DND-41 (cell line): ENCODE results near the gene TMEM223.

ENCODE experiments used
- ATAC-seq: fragments of 200-7000 bp; cut with Tn5 transposase; 3 replicates; pipeline ENCODE4 v1.9.1; 2021; ENCODE audit warnings: low read depth; ENCODE audit not compliant: insufficient read depth
- DNase-seq: peaks from one replicate; pipeline ENCODE4 v3.0.0-alpha.2; 2020
- H2AFZ ChIP-seq: 2 replicates; pipeline ENCODE4 v1.6.0; 2012; ENCODE audit warnings: low read depth, low read length
- H3K27ac ChIP-seq: 2 replicates; pipeline ENCODE4 v1.5.1; 2012; ENCODE audit warnings: low read length, inconsistent platforms
- H3K27me3 ChIP-seq: fragments of 200-600 bp; sonication (generic); 2 replicates; pipeline ENCODE4 v1.6.0; 2012; ENCODE audit warnings: low read length, mild to moderate bottlenecking, inconsistent platforms; ENCODE audit not compliant: insufficient read depth, poor library complexity
- H3K36me3 ChIP-seq: 2 replicates; pipeline ENCODE4 v1.5.1; 2012; ENCODE audit warnings: low read length, inconsistent platforms; ENCODE audit not compliant: insufficient read depth
- H3K4me1 ChIP-seq: 2 replicates; pipeline ENCODE4 v1.5.1; 2012; ENCODE audit warnings: mild to moderate bottlenecking, low read length; ENCODE audit not compliant: insufficient read depth
- H3K4me2 ChIP-seq: 2 replicates; pipeline ENCODE4 v1.6.0; 2012; ENCODE audit warnings: mild to moderate bottlenecking, moderate library complexity, low read length, inconsistent platforms; ENCODE audit not compliant: insufficient read depth
- H3K4me3 ChIP-seq, 2 experiments: fragments of 200-600 bp in 1 of 2; shearing (Covaris generic) in 1 of 2; 2 replicates each; pipeline ENCODE4 v1.5.1; 2012 to 2016; ENCODE audit warnings: inconsistent platforms in 2 of 2, low read length in 2 of 2, mild to moderate bottlenecking in 2 of 2, low read depth in 1 of 2, moderate library complexity in 1 of 2
- H3K79me2 ChIP-seq: 2 replicates; pipeline ENCODE4 v1.6.0; 2012; ENCODE audit warnings: low read length, inconsistent platforms; ENCODE audit not compliant: insufficient read depth
- H3K9ac ChIP-seq: 2 replicates; pipeline ENCODE4 v1.6.0; 2012; ENCODE audit warnings: low read depth, mild to moderate bottlenecking, inconsistent platforms, low read length, moderate library complexity
- H3K9me3 ChIP-seq: 2 replicates; pipeline ENCODE4 v1.5.1; 2012; ENCODE audit warnings: low read length, moderate library complexity, mild to moderate bottlenecking, inconsistent platforms; ENCODE audit not compliant: insufficient read depth, severe bottlenecking
- H4K20me1 ChIP-seq: 2 replicates; pipeline ENCODE4 v1.6.0; 2012; ENCODE audit warnings: low read length; ENCODE audit not compliant: insufficient read depth
- EZH2 ChIP-seq: IDR thresholded peaks from 3 replicates; pipeline ENCODE4 v1.6.1; 2012; ENCODE audit warnings: borderline replicate concordance, low read depth, mild to moderate bottlenecking, moderate library complexity, low read length, inconsistent platforms; ENCODE audit not compliant: severe bottlenecking
- TF ChIP-seq, protein P1 (sequence below): IDR thresholded peaks from 2 replicates; pipeline ENCODE4 v1.5.1; 2012; ENCODE audit warnings: borderline replicate concordance, low read length, moderate library complexity, mild to moderate bottlenecking; ENCODE audit not compliant: poor library complexity, severe bottlenecking; ENCODE audit errors: extremely low read depth

TMEM223 gene

DNA sequence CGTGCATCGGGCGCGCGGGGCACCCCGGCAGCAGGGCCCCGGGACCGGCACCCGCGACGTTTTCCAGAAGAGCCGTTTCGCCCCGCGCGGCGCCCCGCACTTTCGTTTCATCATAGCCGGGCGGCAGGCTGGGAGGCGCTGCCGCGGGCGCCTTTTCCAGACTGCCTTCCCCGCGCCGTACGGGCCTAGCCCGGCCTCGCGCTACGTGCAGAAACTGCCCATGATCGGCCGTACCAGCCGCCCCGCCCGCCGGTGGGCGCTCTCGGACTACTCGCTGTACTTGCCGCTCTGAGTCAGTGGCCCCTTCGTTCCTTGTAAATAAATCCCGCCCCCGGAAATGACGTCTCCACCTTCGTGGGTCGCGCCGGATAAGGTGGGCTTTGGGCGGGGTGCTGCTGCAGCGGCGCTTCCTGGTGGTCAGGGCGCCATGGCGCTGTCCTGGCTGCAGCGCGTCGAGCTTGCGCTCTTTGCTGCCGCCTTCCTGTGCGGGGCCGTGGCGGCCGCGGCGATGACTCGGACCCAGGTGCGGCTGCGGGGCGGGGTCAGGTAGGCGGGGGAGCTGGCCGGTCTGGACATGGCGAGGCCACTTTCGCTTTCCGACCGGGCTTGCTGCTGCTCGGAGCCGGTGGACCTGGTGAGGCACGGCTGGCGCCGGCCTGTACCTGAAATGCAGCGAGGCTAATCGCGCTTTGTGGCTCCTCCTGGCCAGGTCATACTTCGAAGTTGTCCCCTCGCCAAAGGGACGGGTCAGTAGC lies 4.6 kb downstream of the TMEM223 start, which contains the start of gene TMEM179B:
Gene TMEM179B, plus strand, starts transcription at position 398 of the 755 bp plus-strand sequence. Its CDS starts 30 bp downstream, at position 428.
- ATAC-seq = peak; percentile 72
- DNase-seq = peak; percentile 98
- peak within 1 kb of the TSS; percentile 88 to 93 for H3K4me3 ChIP-seq
- TF ChIP-seq, protein P1, sequence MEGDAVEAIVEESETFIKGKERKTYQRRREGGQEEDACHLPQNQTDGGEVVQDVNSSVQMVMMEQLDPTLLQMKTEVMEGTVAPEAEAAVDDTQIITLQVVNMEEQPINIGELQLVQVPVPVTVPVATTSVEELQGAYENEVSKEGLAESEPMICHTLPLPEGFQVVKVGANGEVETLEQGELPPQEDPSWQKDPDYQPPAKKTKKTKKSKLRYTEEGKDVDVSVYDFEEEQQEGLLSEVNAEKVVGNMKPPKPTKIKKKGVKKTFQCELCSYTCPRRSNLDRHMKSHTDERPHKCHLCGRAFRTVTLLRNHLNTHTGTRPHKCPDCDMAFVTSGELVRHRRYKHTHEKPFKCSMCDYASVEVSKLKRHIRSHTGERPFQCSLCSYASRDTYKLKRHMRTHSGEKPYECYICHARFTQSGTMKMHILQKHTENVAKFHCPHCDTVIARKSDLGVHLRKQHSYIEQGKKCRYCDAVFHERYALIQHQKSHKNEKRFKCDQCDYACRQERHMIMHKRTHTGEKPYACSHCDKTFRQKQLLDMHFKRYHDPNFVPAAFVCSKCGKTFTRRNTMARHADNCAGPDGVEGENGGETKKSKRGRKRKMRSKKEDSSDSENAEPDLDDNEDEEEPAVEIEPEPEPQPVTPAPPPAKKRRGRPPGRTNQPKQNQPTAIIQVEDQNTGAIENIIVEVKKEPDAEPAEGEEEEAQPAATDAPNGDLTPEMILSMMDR = peak; percentile 72
- TF ChIP-seq EZH2 = no peak
- H3K9ac ChIP-seq = peak within 1 kb of the TSS; percentile 83
- H3K4me2 ChIP-seq = peak within 1 kb of the TSS; percentile 92
- no peaks in the 10 kb centered on the region for H3K27me3 ChIP-seq
- H3K79me2 ChIP-seq = peaks cover 57% of the 10 kb centered on the region
- peaks cover 56% of the 10 kb centered on the region for H3K36me3 ChIP-seq
- no peaks in the 10 kb centered on the region for H3K9me3 ChIP-seq
- peak within 1 kb of the TSS; percentile 83 for H2AFZ ChIP-seq
- no peaks in the 10 kb centered on the region for H4K20me1 ChIP-seq
- peak within 1 kb of the TSS; percentile 86 for H3K27ac ChIP-seq
- H3K4me1 ChIP-seq = peaks cover 50% of the 10 kb centered on the region

DNA sequence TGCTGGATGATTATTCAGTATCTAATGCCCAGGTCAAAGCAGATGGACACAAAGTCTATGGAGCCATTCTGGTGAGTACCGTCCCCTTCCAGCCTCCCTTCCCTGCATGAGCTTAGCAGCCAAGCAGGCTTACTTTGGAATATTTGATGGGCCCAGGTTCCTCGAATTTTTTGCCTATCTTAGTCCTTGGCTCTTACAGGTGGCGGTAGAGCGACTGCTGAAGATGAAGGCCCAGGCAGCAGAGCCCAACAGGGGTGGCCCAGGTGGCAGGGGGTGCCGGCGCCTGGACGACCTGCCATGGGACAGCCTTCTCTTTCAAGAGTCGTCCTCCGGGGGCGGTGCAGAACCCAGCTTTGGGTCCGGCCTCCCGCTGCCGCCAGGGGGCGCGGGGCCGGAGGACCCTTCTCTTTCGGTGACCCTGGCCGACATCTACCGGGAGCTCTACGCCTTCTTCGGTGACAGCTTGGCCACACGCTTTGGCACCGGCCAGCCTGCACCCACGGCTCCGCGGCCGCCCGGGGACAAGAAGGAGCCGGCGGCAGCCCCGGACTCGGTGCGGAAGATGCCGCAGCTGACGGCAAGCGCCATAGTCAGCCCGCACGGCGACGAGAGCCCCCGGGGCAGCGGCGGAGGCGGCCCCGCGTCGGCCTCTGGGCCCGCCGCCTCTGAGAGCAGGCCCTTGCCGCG lies 5.3 kb downstream of the TMEM223 start:
- Histone ChIP-seq H3K79me2 (peaks cover 51% of the 10 kb centered on the region), H4K20me1 (no peaks in the 10 kb centered on the region), H3K4me1 (peaks cover 47% of the 10 kb centered on the region), H3K4me2 (peak overlapping the region; percentile 92), H3K27ac (peak overlapping the region; percentile 86), H2AFZ (peak overlapping the region; percentile 83), H3K9me3 (no peaks in the 10 kb centered on the region), H3K9ac (peak overlapping the region; percentile 83), H3K27me3 (no peaks in the 10 kb centered on the region), H3K4me3 (peak overlapping the region; percentile 88 to 93; a peak in 3 of 4 replicates), H3K36me3 (peaks cover 57% of the 10 kb centered on the region)
- peak; percentile 73 for ATAC-seq
- TF ChIP-seq EZH2 = no peak
- TF ChIP-seq, protein P1 = peak; percentile 96
- peak; percentile 85 for DNase-seq

DNA sequence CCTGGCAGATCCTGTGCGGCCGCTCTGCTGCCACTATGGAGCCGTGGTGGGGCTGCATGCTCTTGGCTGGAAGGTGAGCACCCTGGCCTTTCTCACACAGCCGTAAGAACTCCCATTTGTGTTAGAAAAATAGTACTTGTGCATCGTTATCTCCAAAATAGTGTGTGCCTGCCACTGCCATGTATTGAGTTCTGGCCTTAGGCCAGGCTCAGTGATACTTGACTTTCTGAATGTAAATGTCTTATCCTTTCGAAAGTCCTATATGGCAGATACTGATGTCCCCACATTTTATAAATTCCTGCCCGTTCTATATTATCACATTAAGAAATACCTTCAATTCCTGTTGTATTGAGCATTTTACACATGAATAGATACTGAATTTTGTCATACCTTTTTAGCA lies 9.1 kb downstream of the TMEM223 start:
- no peak overlapping the region for H2AFZ ChIP-seq
- DNase-seq = no peak
- H3K9me3 ChIP-seq = no peaks in the 10 kb centered on the region
- H3K4me1 ChIP-seq = peaks cover 13% of the 10 kb centered on the region
- no peak overlapping the region for H3K4me3 ChIP-seq
- no peaks in the 10 kb centered on the region for H4K20me1 ChIP-seq
- H3K4me2 ChIP-seq = no peak overlapping the region
- peaks cover 45% of the 10 kb centered on the region for H3K36me3 ChIP-seq
- ATAC-seq = no peak
- no peak overlapping the region for H3K27ac ChIP-seq
- peaks cover 16% of the 10 kb centered on the region for H3K79me2 ChIP-seq
- H3K27me3 ChIP-seq = no peaks in the 10 kb centered on the region
- TF ChIP-seq EZH2 = no peak
- TF ChIP-seq, protein P1 = no peak
- no peak overlapping the region for H3K9ac ChIP-seq
